ENCODE data around the gene HTRA3. TPM values are rescaled to one million over a fixed set of nuclear protein-coding genes. Genes with fewer than 3 reads are reported as not detected.
A peak's percentile ranks its signal among the peaks of the same experiment; 100 is the strongest.

HTRA3 gene
- total and polyA plus RNA-seq, 2 of the 4 experiments (the other 2 are of a cell fraction) = 1.3 to 9.5 TPM

- peaks cover 16% of the 10 kb centered on the region for H3K4me1 ChIP-seq (ENCODE audit: control insufficient read depth, insufficient read depth, low read length)
- H2BK5ac ChIP-seq (ENCODE audit: low read depth, low read length, poor library complexity, severe bottlenecking) = no peak overlapping the region
- CTCF ChIA-PET = no interaction called here
- H2AFZ ChIP-seq (replicated peaks; ENCODE audit: low read length, poor library complexity) = no peak overlapping the region
- dilution Hi-C loops (cut with HindIII; ENCODE audit: low sequenced_read_pairs, unreplicated experiment) = no loop called here
- H3K18ac ChIP-seq (ENCODE audit: low read depth, low read length) = no peak overlapping the region; the same call in 1 of the 2 replicates
- no CpG with 5 or more reads among the region's 8 CpGs for WGBS, 2 experiments (ENCODE audit: extremely low coverage in 2 of 2, insufficient read length in 1 of 2)
- H3K79me1 ChIP-seq (ENCODE audit: low read depth in 1 of 2, low read length in 2 of 2) = no peaks in the 10 kb centered on the region
- H3K4ac ChIP-seq (ENCODE audit: low read depth, low read length) = no peak overlapping the region
- H3K4me3 ChIP-seq (ENCODE audit: insufficient read depth, low read depth, low read length) = no peak overlapping the region
- H2AK9ac ChIP-seq (replicated peaks; ENCODE audit: low read depth, low read length, poor library complexity) = no peak overlapping the region
- no peak overlapping the region; the same call in 1 of the 2 replicates for H3K4me2 ChIP-seq (ENCODE audit: low read depth, low read length)
- H3K9ac ChIP-seq (ENCODE audit: low read depth, low read length) = no peak overlapping the region
- H2BK120ac ChIP-seq (ENCODE audit: low read depth, low read length) = no peak overlapping the region
- no peaks in the 10 kb centered on the region for H4K20me1 ChIP-seq (ENCODE audit: insufficient read depth, low read length)
- no peaks in the 10 kb centered on the region for H3K9me3 ChIP-seq (ENCODE audit: control insufficient read depth, insufficient read depth, low read length)
- TF ChIP-seq POLR2A (IDR thresholded peaks at IDR 0.05; ENCODE audit: low read depth, low read length) = no peak
- TF ChIP-seq RFX5 (IDR thresholded peaks at IDR 0.05; ENCODE audit: low read depth, low read length) = no peak
- TF ChIP-seq RCOR1 (IDR thresholded peaks at IDR 0.05; ENCODE audit: insufficient replicate concordance, low read length) = no peak
- TF ChIP-seq MAZ (IDR thresholded peaks at IDR 0.05; ENCODE audit: borderline replicate concordance, low read depth, low read length) = no peak
- TF ChIP-seq RAD21 (IDR thresholded peaks at IDR 0.05; ENCODE audit: low read length) = no peak
- TF ChIP-seq, protein P1, sequence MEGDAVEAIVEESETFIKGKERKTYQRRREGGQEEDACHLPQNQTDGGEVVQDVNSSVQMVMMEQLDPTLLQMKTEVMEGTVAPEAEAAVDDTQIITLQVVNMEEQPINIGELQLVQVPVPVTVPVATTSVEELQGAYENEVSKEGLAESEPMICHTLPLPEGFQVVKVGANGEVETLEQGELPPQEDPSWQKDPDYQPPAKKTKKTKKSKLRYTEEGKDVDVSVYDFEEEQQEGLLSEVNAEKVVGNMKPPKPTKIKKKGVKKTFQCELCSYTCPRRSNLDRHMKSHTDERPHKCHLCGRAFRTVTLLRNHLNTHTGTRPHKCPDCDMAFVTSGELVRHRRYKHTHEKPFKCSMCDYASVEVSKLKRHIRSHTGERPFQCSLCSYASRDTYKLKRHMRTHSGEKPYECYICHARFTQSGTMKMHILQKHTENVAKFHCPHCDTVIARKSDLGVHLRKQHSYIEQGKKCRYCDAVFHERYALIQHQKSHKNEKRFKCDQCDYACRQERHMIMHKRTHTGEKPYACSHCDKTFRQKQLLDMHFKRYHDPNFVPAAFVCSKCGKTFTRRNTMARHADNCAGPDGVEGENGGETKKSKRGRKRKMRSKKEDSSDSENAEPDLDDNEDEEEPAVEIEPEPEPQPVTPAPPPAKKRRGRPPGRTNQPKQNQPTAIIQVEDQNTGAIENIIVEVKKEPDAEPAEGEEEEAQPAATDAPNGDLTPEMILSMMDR (conservative IDR thresholded peaks at IDR 0.05; ENCODE audit: low read depth, low read length) = no peak
- no peak for TF ChIP-seq CHD1 (IDR thresholded peaks at IDR 0.05; ENCODE audit: low read depth, low read length)
- TF ChIP-seq ELK1 (IDR thresholded peaks at IDR 0.05; ENCODE audit: borderline replicate concordance, low read depth, low read length) = no peak
- no peak for TF ChIP-seq MXI1 (IDR thresholded peaks at IDR 0.05; ENCODE audit: borderline replicate concordance, low read depth, low read length)
- TF ChIP-seq BHLHE40 (IDR thresholded peaks at IDR 0.05; ENCODE audit: low read depth, low read length) = no peak
- TF ChIP-seq FOS (IDR thresholded peaks at IDR 0.05; ENCODE audit: low read depth, low read length) = no peak
- no peak for TF ChIP-seq MAFK (IDR thresholded peaks at IDR 0.05; ENCODE audit: low read depth, low read length)
- no peak overlapping the region; the same call in 1 of the 2 replicates for H4K5ac ChIP-seq (ENCODE audit: low read depth, low read length)
- in situ Hi-C loops (cut with MboI; ENCODE audit: low sequenced_read_pairs) = no loop called here
- H3K27ac ChIP-seq (ENCODE audit: insufficient read depth, low read length) = peak overlapping the region; percentile 42; the same call in 1 of the 2 replicates
- no TSS peak for BruUV-seq (replicated peaks)
- DNase-seq = peak; percentile 39
- no peak overlapping the region for H4K8ac ChIP-seq (ENCODE audit: low read depth in 2 of 2, low read length in 2 of 2)
- H4K91ac ChIP-seq (ENCODE audit: insufficient read depth, low read depth, low read length) = no peak overlapping the region
- H2BK15ac ChIP-seq (ENCODE audit: low read depth, low read length) = no peak overlapping the region
- ATAC-seq (ENCODE audit: low read depth) = peak; percentile 74
- no peak overlapping the region for H3K23ac ChIP-seq (ENCODE audit: low read depth, low read length)
- no peak overlapping the region for H3K56ac ChIP-seq (ENCODE audit: extremely low read depth, insufficient read depth, low read length)
- intact Hi-C loops (cut with micrococcal nuclease) = loop anchor here (5.0 kb wide), 1 partner anchor 75 kb away; no protein-coding TSS in a partner anchor
- H3K9me1 ChIP-seq (ENCODE audit: insufficient read depth, low read length) = peaks cover 10% of the 10 kb centered on the region; the same call in 1 of the 2 replicates
- no peak overlapping the region for H3K14ac ChIP-seq (replicated peaks; ENCODE audit: low read depth, low read length)
- H2BK20ac ChIP-seq (ENCODE audit: low read depth, low read length) = no peak overlapping the region
- POLR2A ChIA-PET (ENCODE audit: unreplicated experiment) = no interaction called here
- H3K27me3 ChIP-seq (ENCODE audit: control insufficient read depth, insufficient read depth, low read length) = peaks cover 19% of the 10 kb centered on the region
- no peaks in the 10 kb centered on the region for H3K36me3 ChIP-seq (ENCODE audit: control insufficient read depth, insufficient read depth, low read length)
- no peak overlapping the region for H2AK5ac ChIP-seq (ENCODE audit: low read depth, low read length)
Observed at GRCh38 chr4:8351931-8352367, 82.4 kb downstream of the HTRA3 start.

All from IMR-90 (cell line).